Gastroesophageal sphincter (tissue), 3 donors: ENCODE results near the gene PNPT1.

Experiments used
- CTCF ChIP-seq, 4 experiments: fragments of 200-600 bp in 2 of 4; fragments of 450-650 bp in 2 of 4; sonication (generic) in 1 of 4; IDR thresholded peaks; one replicate each; pipeline ENCODE4 v1.5.1; 2017 to 2019; ENCODE audit warnings: antibody characterized with exemption in 4 of 4, mild to moderate bottlenecking in 2 of 4, moderate library complexity in 2 of 4
- EP300 ChIP-seq: sonication (generic); formaldehyde crosslinking; IDR thresholded peaks from one replicate; pipeline ENCODE4 v1.6.1; 2017; ENCODE audit warnings: antibody characterized with exemption, mild to moderate bottlenecking
- POLR2A ChIP-seq, 2 donors: fragments of 450-650 bp; IDR thresholded peaks; one replicate each; pipeline ENCODE4 v1.6.1; 2017; ENCODE audit warnings: antibody characterized with exemption in 2 of 2, mild to moderate bottlenecking in 2 of 2, moderate library complexity in 1 of 2

DNA sequence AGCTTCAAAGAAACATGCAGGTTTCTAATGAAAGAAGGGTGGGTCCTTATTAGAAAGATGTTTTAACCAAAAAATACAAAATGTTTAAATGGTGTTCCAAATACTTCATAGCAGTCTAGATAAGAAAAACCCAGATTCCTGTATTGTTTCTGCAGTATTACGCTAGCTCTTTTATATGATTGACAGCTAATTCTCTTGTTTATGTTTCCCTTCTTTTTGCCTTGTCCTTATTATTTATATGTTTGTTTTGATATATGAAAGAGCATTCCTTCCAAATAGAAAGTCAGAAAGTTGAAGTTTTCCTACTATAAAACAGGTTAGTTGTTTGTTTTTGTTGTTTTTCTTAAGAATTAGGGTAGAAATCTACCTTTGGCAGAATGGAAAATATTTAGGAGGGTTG is 41.1 kb upstream of the PNPT1 start:
- TF ChIP-seq CTCF (IDR thresholded peaks at IDR 0.05) (no peak), POLR2A (IDR thresholded peaks at IDR 0.05) (no peak), EP300 (no peak)
